HAP-1 (cell line): ENCODE measurements around the gene KCNC1.
A peak's percentile ranks its signal among the peaks of the same experiment; 100 is the strongest.

ENCODE experiments used
- DNase-seq, 2 experiments: peaks; one replicate each; pipeline ENCODE4 v3.0.0-alpha.2; 2016 to 2020; ENCODE audit warnings: low spot score in 2 of 2
- H3K27me3 ChIP-seq: fragments of 250-450 bp; sonication (Bioruptor Pico); 2 replicates; pipeline ENCODE4 v1.5.1; 2020; ENCODE audit warnings: low read depth, mild to moderate bottlenecking, moderate library complexity
- H3K36me3 ChIP-seq: fragments of 250-450 bp; sonication (Bioruptor Pico); replicated peaks from 2 replicates; pipeline ENCODE4 v1.5.1; 2020; ENCODE audit warnings: mild to moderate bottlenecking
- H3K4me1 ChIP-seq: fragments of 250-450 bp; sonication (Bioruptor Pico); 2 replicates; pipeline ENCODE4 v1.5.1; 2020; ENCODE audit warnings: mild to moderate bottlenecking
- H3K4me3 ChIP-seq: fragments of 250-450 bp; sonication (Bioruptor Pico); 2 replicates; pipeline ENCODE4 v1.5.1; 2020; ENCODE audit warnings: mild to moderate bottlenecking, moderate library complexity
- H3K9me3 ChIP-seq: fragments of 250-450 bp; sonication (Bioruptor Pico); 2 replicates; pipeline ENCODE4 v1.5.1; 2020; ENCODE audit warnings: mild to moderate bottlenecking, moderate library complexity
- in situ Hi-C: fragments of 300-500 bp; cut with MboI; formaldehyde crosslinking; loops from 3 replicates; pipeline ENCODE4 v1.14.3; 2020; ENCODE audit warnings: low sequenced_read_pairs, inconsistent platforms, mixed read lengths

Gene KCNC1

GRCh38 chr11:17747131-17747955 lies 12.8 kb downstream of the KCNC1 start:
- no peaks in the 10 kb centered on the region for H3K36me3 ChIP-seq
- DNase-seq, result no peak
- H3K27me3 ChIP-seq, result no peaks in the 10 kb centered on the region
- in situ Hi-C loops, result no loop called here
- no peaks in the 10 kb centered on the region for H3K9me3 ChIP-seq
- no peaks in the 10 kb centered on the region for H3K4me1 ChIP-seq
- H3K4me3 ChIP-seq, result no peak overlapping the region

GRCh38 chr11:17748044-17748443 lies 13.5 kb downstream of the KCNC1 start:
- in situ Hi-C loops, result no loop called here
- H3K36me3 ChIP-seq, result no peaks in the 10 kb centered on the region
- no peak for DNase-seq
- no peak overlapping the region for H3K4me3 ChIP-seq
- H3K9me3 ChIP-seq, result no peaks in the 10 kb centered on the region
- H3K27me3 ChIP-seq, result no peaks in the 10 kb centered on the region
- no peaks in the 10 kb centered on the region for H3K4me1 ChIP-seq

GRCh38 chr11:17748761-17749721 lies 14.5 kb downstream of the KCNC1 start:
- H3K36me3 ChIP-seq, result no peaks in the 10 kb centered on the region
- H3K27me3 ChIP-seq, result no peaks in the 10 kb centered on the region
- H3K4me3 ChIP-seq, result no peak overlapping the region
- DNase-seq, result no peak
- no peaks in the 10 kb centered on the region for H3K9me3 ChIP-seq
- in situ Hi-C loops, result no loop called here
- H3K4me1 ChIP-seq, result no peaks in the 10 kb centered on the region

GRCh38 chr11:17750013-17750800 lies 15.6 kb downstream of the KCNC1 start:
- in situ Hi-C loops, result no loop called here
- no peaks in the 10 kb centered on the region for H3K4me1 ChIP-seq
- H3K9me3 ChIP-seq, result no peaks in the 10 kb centered on the region

GRCh38 chr11:17750801-17751165 lies 16.2 kb downstream of the KCNC1 start:
- in situ Hi-C loops, result no loop called here
- no peak for DNase-seq
- Histone ChIP-seq H3K9me3 (no peaks in the 10 kb centered on the region), H3K4me1 (no peaks in the 10 kb centered on the region), H3K36me3 (no peaks in the 10 kb centered on the region), H3K4me3 (no peak overlapping the region), H3K27me3 (no peaks in the 10 kb centered on the region)

More at GRCh38 chr11:17750013-17750800, 15.6 kb downstream of the KCNC1 start:
- H3K36me3 ChIP-seq, result no peaks in the 10 kb centered on the region
- H3K4me3 ChIP-seq, result no peak overlapping the region
- no peak for DNase-seq
- H3K27me3 ChIP-seq, result no peaks in the 10 kb centered on the region

GRCh38 chr11:17751558-17751957 lies 17.0 kb downstream of the KCNC1 start:
- in situ Hi-C loops, result no loop called here
- Histone ChIP-seq H3K9me3 (no peaks in the 10 kb centered on the region), H3K27me3 (no peaks in the 10 kb centered on the region), H3K36me3 (no peaks in the 10 kb centered on the region), H3K4me1 (no peaks in the 10 kb centered on the region), H3K4me3 (no peak overlapping the region)
- DNase-seq, result no peak

GRCh38 chr11:17752144-17752543 lies 17.6 kb downstream of the KCNC1 start:
- DNase-seq, result no peak
- H3K27me3 ChIP-seq, result no peaks in the 10 kb centered on the region
- H3K4me1 ChIP-seq, result no peaks in the 10 kb centered on the region
- in situ Hi-C loops, result no loop called here
- no peaks in the 10 kb centered on the region for H3K9me3 ChIP-seq
- H3K36me3 ChIP-seq, result no peaks in the 10 kb centered on the region
- no peak overlapping the region for H3K4me3 ChIP-seq

- no peaks in the 10 kb centered on the region for H3K9me3 ChIP-seq
- no peak overlapping the region for H3K4me3 ChIP-seq
- no peak for DNase-seq
- in situ Hi-C loops, result no loop called here
- no peaks in the 10 kb centered on the region for H3K27me3 ChIP-seq
- no peaks in the 10 kb centered on the region for H3K36me3 ChIP-seq
- H3K4me1 ChIP-seq, result no peaks in the 10 kb centered on the region
Measured at GRCh38 chr11:17753153-17753552, 18.6 kb downstream of the KCNC1 start.

GRCh38 chr11:17753641-17754040 lies 19.1 kb downstream of the KCNC1 start:
- in situ Hi-C loops, result no loop called here
- Histone ChIP-seq H3K4me1 (no peaks in the 10 kb centered on the region), H3K9me3 (no peaks in the 10 kb centered on the region), H3K4me3 (no peak overlapping the region), H3K27me3 (no peaks in the 10 kb centered on the region), H3K36me3 (no peaks in the 10 kb centered on the region)
- DNase-seq, result no peak

GRCh38 chr11:17755891-17756290 lies 21.3 kb downstream of the KCNC1 start:
- no peak for DNase-seq
- Histone ChIP-seq H3K27me3 (no peaks in the 10 kb centered on the region), H3K9me3 (no peaks in the 10 kb centered on the region), H3K36me3 (no peaks in the 10 kb centered on the region), H3K4me1 (no peaks in the 10 kb centered on the region), H3K4me3 (no peak overlapping the region)
- in situ Hi-C loops, result no loop called here

- Histone ChIP-seq H3K4me1 (no peaks in the 10 kb centered on the region), H3K36me3 (no peaks in the 10 kb centered on the region), H3K9me3 (no peaks in the 10 kb centered on the region), H3K4me3 (no peak overlapping the region), H3K27me3 (no peaks in the 10 kb centered on the region)
- DNase-seq, result peak; percentile 20 to 71
- in situ Hi-C loops, result loop anchor here (10.0 kb wide), 2 partner anchors 56 to 214 kb away; no protein-coding TSS in a partner anchor
Measured at GRCh38 chr11:17760102-17761029, 25.8 kb downstream of the KCNC1 start.

GRCh38 chr11:17762309-17762974 lies 27.9 kb downstream of the KCNC1 start:
- in situ Hi-C loops, result loop anchor here (10.0 kb wide), 2 partner anchors 58 to 212 kb away; no protein-coding TSS in a partner anchor
- H3K27me3 ChIP-seq, result no peaks in the 10 kb centered on the region
- no peak overlapping the region for H3K4me3 ChIP-seq
- DNase-seq, result no peak
- no peaks in the 10 kb centered on the region for H3K9me3 ChIP-seq
- no peaks in the 10 kb centered on the region for H3K4me1 ChIP-seq
- no peaks in the 10 kb centered on the region for H3K36me3 ChIP-seq
